ENCODE data around the gene IDH3G. TPM values are rescaled to one million over a fixed set of nuclear protein-coding genes. Genes with fewer than 3 reads are reported as not detected.

IDH3G gene
- 37.8 and 44.6 TPM in 2 replicates for total RNA-seq
- polyA plus RNA-seq = 55.7 and 72.2 TPM in 2 replicates
- 63.3 and 92.4 TPM in 2 replicates for polyA plus RNA-seq (2012)
- 157 and 297 TPM in 2 replicates for polyA minus RNA-seq (ENCODE audit: low replicate concordance)

- H3K27ac ChIP-seq (ENCODE audit: insufficient read depth, low read length) = peak within 1 kb of the TSS; percentile 96
- peak within 1 kb of the TSS; percentile 58 to 73 (median 70) for H3K4me3 ChIP-seq (replicated peaks in 1 of 4; ENCODE audit: control extremely low read depth in 1 of 4, insufficient read depth in 1 of 4, low read depth in 3 of 4, low read length in 4 of 4)
- peak; percentile 91 to 95 for DNase-seq (ENCODE audit: low read depth in 2 of 2)
- H3K4me1 ChIP-seq (ENCODE audit: control insufficient read depth, extremely low read depth, insufficient read depth, low read length) = peaks cover 7% of the 10 kb centered on the region
- H2AFZ ChIP-seq (ENCODE audit: low read length) = peak within 1 kb of the TSS; percentile 76
- peak within 1 kb of the TSS; percentile 98 for H3K9ac ChIP-seq (ENCODE audit: insufficient read depth, low read length)
- H3K4me2 ChIP-seq (ENCODE audit: extremely low read depth, insufficient read depth, low read length) = peak within 1 kb of the TSS; percentile 87
- peaks cover 8% of the 10 kb centered on the region for H3K36me3 ChIP-seq (ENCODE audit: control insufficient read depth, insufficient read depth, low read length)
- no peaks in the 10 kb centered on the region for H3K9me3 ChIP-seq (ENCODE audit: control insufficient read depth, insufficient read depth, low read depth, low read length)
- peaks cover 44% of the 10 kb centered on the region for H3K79me2 ChIP-seq (ENCODE audit: control insufficient read depth, insufficient read depth, low read length)
- no peaks in the 10 kb centered on the region for H4K20me1 ChIP-seq (ENCODE audit: control insufficient read depth, extremely low read depth, insufficient read depth, low read length)
- H3K27me3 ChIP-seq (ENCODE audit: control insufficient read depth, insufficient read depth, low read length) = no peaks in the 10 kb centered on the region
- no peak for TF ChIP-seq CTCF (conservative IDR thresholded peaks at IDR 0.05 in 1 of 2, IDR thresholded peaks at IDR 0.05 in 1 of 2; ENCODE audit: low read depth in 1 of 2, low read length in 2 of 2)
- TF ChIP-seq EZH2 (IDR thresholded peaks at IDR 0.05; ENCODE audit: low read length, missing control alignments) = no peak
Observed at GRCh38 chrX:153794018-153794896, at the start of gene IDH3G, which contains the start of gene SSR4. TSS of gene IDH3G (minus strand) at chrX:153794375. CDS start at chrX:153794326, 49 bp downstream. TSS of gene SSR4 (plus strand) at chrX:153794668. CDS start at chrX:153794688, 20 bp downstream.

DNA sequence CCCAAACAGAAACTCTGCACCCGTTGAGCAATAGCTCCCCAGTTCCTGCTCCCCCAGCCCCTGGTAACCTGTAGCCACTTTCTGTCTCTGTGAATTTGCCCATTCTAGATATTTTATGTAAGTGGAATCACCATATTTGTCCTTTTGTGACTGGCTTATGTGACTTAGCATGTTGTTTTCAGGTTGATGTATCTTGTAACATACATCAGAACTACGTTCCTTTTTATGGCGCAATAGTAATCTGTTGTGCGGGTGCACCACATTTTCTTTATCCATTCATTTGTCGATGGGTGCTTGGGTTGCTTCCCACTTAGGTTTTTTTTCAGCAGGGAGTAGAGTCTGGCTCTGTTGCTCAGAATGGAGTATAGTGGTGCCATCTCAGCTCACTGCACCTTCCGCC lies 42.7 kb upstream of the IDH3G start:
- TF ChIP-seq CTCF (conservative IDR thresholded peaks at IDR 0.05 in 1 of 2, IDR thresholded peaks at IDR 0.05 in 1 of 2; ENCODE audit: low read depth in 1 of 2, low read length in 2 of 2) (no peak), EZH2 (IDR thresholded peaks at IDR 0.05; ENCODE audit: low read length, missing control alignments) (no peak)
- no peak overlapping the region for H2AFZ ChIP-seq (ENCODE audit: low read length)
- no peaks in the 10 kb centered on the region for H3K36me3 ChIP-seq (ENCODE audit: control insufficient read depth, insufficient read depth, low read length)
- H3K4me1 ChIP-seq (ENCODE audit: control insufficient read depth, extremely low read depth, insufficient read depth, low read length) = no peaks in the 10 kb centered on the region
- no peak for DNase-seq (ENCODE audit: low read depth in 2 of 2)
- no peak overlapping the region for H3K27ac ChIP-seq (ENCODE audit: insufficient read depth, low read length)
- H3K4me3 ChIP-seq (replicated peaks in 1 of 4; ENCODE audit: control extremely low read depth in 1 of 4, insufficient read depth in 1 of 4, low read depth in 3 of 4, low read length in 4 of 4) = no peak overlapping the region
- H3K9ac ChIP-seq (ENCODE audit: insufficient read depth, low read length) = no peak overlapping the region
- no peaks in the 10 kb centered on the region for H3K79me2 ChIP-seq (ENCODE audit: control insufficient read depth, insufficient read depth, low read length)
- no peaks in the 10 kb centered on the region for H4K20me1 ChIP-seq (ENCODE audit: control insufficient read depth, extremely low read depth, insufficient read depth, low read length)
- H3K4me2 ChIP-seq (ENCODE audit: extremely low read depth, insufficient read depth, low read length) = no peak overlapping the region
- H3K9me3 ChIP-seq (ENCODE audit: control insufficient read depth, insufficient read depth, low read depth, low read length) = no peaks in the 10 kb centered on the region
- H3K27me3 ChIP-seq (ENCODE audit: control insufficient read depth, insufficient read depth, low read length) = peaks cover 6% of the 10 kb centered on the region

- Histone ChIP-seq H4K20me1 (ENCODE audit: control insufficient read depth, extremely low read depth, insufficient read depth, low read length) (no peaks in the 10 kb centered on the region), H3K36me3 (ENCODE audit: control insufficient read depth, insufficient read depth, low read length) (no peaks in the 10 kb centered on the region), H3K9me3 (ENCODE audit: control insufficient read depth, insufficient read depth, low read depth, low read length) (no peaks in the 10 kb centered on the region), H3K27ac (ENCODE audit: insufficient read depth, low read length) (no peak overlapping the region), H3K9ac (ENCODE audit: insufficient read depth, low read length) (no peak overlapping the region), H3K4me3 (replicated peaks in 1 of 4; ENCODE audit: control extremely low read depth in 1 of 4, insufficient read depth in 1 of 4, low read depth in 3 of 4, low read length in 4 of 4) (no peak overlapping the region), H3K4me1 (ENCODE audit: control insufficient read depth, extremely low read depth, insufficient read depth, low read length) (no peaks in the 10 kb centered on the region), H3K4me2 (ENCODE audit: extremely low read depth, insufficient read depth, low read length) (no peak overlapping the region), H2AFZ (ENCODE audit: low read length) (no peak overlapping the region), H3K27me3 (ENCODE audit: control insufficient read depth, insufficient read depth, low read length) (peaks cover 31% of the 10 kb centered on the region), H3K79me2 (ENCODE audit: control insufficient read depth, insufficient read depth, low read length) (no peaks in the 10 kb centered on the region)
- DNase-seq (ENCODE audit: low read depth in 2 of 2) = no peak
- TF ChIP-seq CTCF (conservative IDR thresholded peaks at IDR 0.05 in 1 of 2, IDR thresholded peaks at IDR 0.05 in 1 of 2; ENCODE audit: low read depth in 1 of 2, low read length in 2 of 2) (no peak), EZH2 (IDR thresholded peaks at IDR 0.05; ENCODE audit: low read length, missing control alignments) (no peak)
Observed at GRCh38 chrX:153832728-153833127, 38.6 kb upstream of the IDH3G start.

All from fibroblast of lung (primary cell).